ENCODE measurements around the gene KISS1.
A peak's percentile ranks its signal among the peaks of the same experiment; 100 is the strongest.

The KISS1 gene

DNA sequence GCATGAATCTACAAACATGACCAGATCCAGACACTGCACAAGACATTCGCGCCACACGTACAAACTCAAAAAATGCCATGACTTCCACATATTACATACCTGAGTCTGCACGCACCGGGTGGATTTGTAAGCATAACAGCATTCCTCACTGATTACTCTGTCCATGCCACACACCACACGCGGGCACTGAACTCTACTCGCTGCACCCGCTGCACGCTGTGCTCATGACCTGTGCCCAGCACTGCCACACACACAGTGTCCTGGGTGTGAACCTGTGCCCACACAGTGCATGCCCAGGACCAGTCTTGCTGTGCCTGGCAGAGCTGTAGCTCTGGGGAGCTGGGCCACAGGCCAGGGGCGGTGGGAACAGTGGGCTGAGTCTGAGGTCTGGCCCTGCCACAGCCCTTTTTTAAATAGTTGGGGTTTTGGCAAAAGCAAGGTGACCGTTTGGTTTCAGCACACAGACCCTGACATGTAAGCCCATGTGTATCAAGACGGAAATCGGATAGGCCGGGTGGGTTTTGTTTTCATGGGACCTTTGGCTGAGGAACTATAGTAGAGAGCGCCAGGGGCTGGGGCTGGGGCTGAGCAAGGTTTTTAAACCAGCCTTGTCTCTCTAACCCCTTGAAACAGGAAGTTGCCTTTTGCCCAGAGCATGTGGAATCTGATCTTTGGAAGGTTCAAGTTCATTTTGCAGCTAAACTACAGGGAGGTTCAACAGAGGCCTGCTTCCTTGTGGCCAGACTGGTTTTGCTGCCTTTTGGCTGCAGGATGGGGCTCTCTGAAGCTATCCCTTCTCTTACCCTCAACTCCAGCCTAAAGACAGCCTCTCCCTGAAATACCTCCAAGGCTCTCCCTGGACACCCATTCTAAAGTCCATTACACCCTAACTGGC, 29.8 kb upstream of the KISS1 start:
- no peak overlapping the region for H3K4me3 ChIP-seq (ENCODE audit: low read depth, low read length)
- peak; percentile 42; the same call in 1 of the 2 replicates for TF ChIP-seq MYC (IDR thresholded peaks at IDR 0.05; ENCODE audit: low read depth, low read length)
- TF ChIP-seq, protein P1, sequence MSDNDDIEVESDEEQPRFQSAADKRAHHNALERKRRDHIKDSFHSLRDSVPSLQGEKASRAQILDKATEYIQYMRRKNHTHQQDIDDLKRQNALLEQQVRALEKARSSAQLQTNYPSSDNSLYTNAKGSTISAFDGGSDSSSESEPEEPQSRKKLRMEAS (IDR thresholded peaks at IDR 0.05; ENCODE audit: low read depth, low read length), result no peak
- peak; percentile 38 for DNase-seq (ENCODE audit: low read depth)

DNA sequence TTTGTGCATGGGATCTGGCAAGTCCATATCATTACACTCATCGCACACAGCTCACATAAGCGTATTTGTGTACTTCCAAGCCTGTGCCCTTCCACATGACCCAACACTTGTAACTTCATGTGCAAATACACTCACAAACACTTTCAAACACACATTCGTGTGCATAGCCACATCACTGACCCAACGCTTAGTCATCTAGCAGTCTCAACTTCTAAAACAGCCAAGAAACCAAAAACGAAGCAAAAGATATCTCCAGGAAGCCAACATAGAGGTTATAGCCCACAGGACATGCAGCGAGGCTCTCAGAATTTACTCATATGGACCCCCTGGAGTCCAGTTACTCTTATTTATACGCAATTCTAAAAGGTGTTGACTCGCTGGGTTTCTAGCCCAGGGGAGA, 28.4 kb upstream of the KISS1 start:
- DNase-seq (ENCODE audit: low read depth), result no peak
- TF ChIP-seq POLR2A (IDR thresholded peaks at IDR 0.05; ENCODE audit: extremely low read depth, insufficient read length) (no peak), MYC (IDR thresholded peaks at IDR 0.05; ENCODE audit: low read depth, low read length) (no peak)
- TF ChIP-seq, protein P1 (IDR thresholded peaks at IDR 0.05; ENCODE audit: low read depth, low read length), result no peak
- TF ChIP-seq, protein P2, sequence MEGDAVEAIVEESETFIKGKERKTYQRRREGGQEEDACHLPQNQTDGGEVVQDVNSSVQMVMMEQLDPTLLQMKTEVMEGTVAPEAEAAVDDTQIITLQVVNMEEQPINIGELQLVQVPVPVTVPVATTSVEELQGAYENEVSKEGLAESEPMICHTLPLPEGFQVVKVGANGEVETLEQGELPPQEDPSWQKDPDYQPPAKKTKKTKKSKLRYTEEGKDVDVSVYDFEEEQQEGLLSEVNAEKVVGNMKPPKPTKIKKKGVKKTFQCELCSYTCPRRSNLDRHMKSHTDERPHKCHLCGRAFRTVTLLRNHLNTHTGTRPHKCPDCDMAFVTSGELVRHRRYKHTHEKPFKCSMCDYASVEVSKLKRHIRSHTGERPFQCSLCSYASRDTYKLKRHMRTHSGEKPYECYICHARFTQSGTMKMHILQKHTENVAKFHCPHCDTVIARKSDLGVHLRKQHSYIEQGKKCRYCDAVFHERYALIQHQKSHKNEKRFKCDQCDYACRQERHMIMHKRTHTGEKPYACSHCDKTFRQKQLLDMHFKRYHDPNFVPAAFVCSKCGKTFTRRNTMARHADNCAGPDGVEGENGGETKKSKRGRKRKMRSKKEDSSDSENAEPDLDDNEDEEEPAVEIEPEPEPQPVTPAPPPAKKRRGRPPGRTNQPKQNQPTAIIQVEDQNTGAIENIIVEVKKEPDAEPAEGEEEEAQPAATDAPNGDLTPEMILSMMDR (IDR thresholded peaks at IDR 0.05; ENCODE audit: low read depth, low read length), result no peak
- H3K4me3 ChIP-seq (ENCODE audit: low read depth, low read length), result no peak overlapping the region

DNA sequence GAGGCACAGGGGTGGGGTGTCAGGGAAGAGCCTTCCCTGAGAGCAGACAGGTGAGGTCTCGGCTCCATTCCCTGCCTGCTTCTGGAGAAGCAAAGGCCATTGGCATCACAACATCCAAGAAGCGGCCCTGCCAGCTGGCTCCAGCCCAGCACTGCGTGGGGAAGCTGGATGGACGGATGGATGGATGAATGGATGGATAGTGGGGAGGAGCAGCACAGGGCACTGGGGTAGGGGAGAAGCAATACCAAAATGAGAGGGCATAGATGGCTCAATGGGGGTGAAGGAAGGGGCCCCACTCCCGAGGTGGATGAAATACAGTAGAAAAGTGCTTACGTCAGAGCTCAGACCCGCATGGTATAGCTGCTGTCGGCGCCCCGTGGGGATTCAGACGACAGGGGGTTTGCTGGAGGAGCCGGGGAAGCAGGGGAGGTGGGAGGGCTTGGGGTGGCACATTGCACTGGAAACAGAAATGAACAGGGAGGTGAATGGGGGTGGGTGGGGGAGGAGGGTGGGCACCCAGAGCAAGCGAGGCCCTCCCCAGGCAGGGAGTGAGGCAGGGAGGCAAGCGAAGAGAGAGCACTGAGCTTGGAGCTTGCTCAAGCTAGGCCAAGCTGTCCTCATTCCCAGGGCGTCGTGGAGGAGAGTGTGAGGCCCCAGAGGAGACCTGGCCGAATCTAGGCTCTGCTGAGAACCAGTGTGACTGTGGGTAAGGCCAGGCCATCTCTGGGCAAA, 27.0 kb upstream of the KISS1 start:
- no peak for TF ChIP-seq POLR2A (IDR thresholded peaks at IDR 0.05; ENCODE audit: extremely low read depth, insufficient read length)
- TF ChIP-seq, protein P1 (IDR thresholded peaks at IDR 0.05; ENCODE audit: low read depth, low read length), result no peak
- TF ChIP-seq MYC (IDR thresholded peaks at IDR 0.05; ENCODE audit: low read depth, low read length), result no peak
- TF ChIP-seq, protein P2 (IDR thresholded peaks at IDR 0.05; ENCODE audit: low read depth, low read length), result no peak
- no peak for DNase-seq (ENCODE audit: low read depth)
- no peak overlapping the region for H3K4me3 ChIP-seq (ENCODE audit: low read depth, low read length)

DNA sequence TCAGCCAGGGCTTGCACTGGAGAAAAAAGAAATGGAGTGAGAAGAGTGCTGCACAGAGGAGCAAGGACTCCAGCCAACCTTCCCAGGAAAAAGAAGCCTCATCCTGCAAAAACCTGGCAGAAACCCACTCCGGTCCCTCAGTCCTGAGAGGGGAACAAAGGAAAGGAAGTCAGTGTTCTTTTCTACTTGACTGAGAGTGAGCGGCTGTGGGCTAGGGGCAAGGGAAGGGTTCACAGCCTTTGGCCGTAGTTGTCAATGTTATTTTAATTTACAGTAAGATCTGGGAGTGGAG, 26.4 kb upstream of the KISS1 start:
- DNase-seq (ENCODE audit: low read depth), result no peak
- TF ChIP-seq MYC (IDR thresholded peaks at IDR 0.05; ENCODE audit: low read depth, low read length), result no peak
- TF ChIP-seq, protein P2 (IDR thresholded peaks at IDR 0.05; ENCODE audit: low read depth, low read length), result no peak
- TF ChIP-seq, protein P1 (IDR thresholded peaks at IDR 0.05; ENCODE audit: low read depth, low read length), result no peak
- no peak for TF ChIP-seq POLR2A (IDR thresholded peaks at IDR 0.05; ENCODE audit: extremely low read depth, insufficient read length)
- no peak overlapping the region for H3K4me3 ChIP-seq (ENCODE audit: low read depth, low read length)

DNA sequence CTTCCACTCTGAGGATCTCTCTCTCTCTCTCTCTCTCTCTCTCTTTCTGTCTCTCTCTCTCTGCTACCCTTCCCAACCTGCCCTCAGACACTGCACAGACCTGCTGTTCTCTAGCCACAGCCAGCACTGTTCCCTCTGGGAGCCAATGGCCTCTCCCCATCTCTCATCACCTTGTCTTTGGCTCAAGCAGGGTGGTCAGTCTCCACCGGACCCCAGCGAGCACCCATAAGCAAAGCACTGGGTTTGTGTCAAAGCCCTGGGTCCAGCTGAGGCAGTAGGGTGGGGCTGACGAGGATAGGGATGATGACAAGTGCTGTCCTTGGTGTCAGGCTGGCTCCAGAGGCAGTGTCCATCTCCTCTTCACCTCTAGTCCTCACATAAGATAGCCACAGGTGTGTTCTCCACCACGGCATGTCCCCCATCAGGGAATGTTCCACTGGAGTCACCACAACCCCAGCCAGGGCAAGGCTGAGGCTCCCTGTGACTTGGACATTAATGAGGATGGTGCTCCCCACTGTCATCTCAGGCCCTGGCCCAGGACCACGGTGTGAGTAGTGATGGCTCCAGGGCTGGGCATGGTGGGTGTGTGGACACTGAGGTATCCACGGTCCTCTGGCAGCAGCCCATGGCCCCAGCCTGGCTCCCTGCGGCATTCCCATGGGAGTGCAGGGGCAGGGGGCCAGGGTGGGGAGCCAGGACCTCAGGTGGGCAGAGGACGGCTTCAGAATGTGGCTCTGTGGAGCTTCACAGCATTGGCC, 25.9 kb upstream of the KISS1 start:
- no peak overlapping the region for H3K4me3 ChIP-seq (ENCODE audit: low read depth, low read length)
- TF ChIP-seq, protein P1 (IDR thresholded peaks at IDR 0.05; ENCODE audit: low read depth, low read length), result no peak
- TF ChIP-seq POLR2A (IDR thresholded peaks at IDR 0.05; ENCODE audit: extremely low read depth, insufficient read length), result no peak
- DNase-seq (ENCODE audit: low read depth), result no peak

DNA sequence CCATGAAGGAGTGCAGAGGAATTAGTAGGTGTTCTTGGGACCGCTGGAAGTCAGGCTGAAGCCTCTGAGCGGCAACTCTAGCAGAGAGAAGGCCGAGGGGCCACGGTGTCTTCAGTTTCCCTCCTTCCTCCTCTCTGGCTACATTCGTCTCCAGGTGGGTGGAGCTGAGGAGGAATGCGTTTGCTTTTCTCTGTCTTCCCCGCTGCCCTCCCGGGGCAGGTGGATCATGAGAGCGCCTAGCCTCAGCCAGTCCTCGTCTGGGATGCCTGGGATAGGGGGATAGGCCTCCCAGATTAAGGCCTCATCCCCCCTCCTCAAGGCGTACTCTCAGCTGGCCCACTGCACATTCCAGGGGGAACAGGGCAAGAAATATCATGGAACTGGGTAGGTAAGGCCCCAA, 25.0 kb upstream of the KISS1 start:
- TF ChIP-seq POLR2A (IDR thresholded peaks at IDR 0.05; ENCODE audit: extremely low read depth, insufficient read length), result no peak
- TF ChIP-seq, protein P2 (IDR thresholded peaks at IDR 0.05; ENCODE audit: low read depth, low read length), result no peak
- TF ChIP-seq, protein P1 (IDR thresholded peaks at IDR 0.05; ENCODE audit: low read depth, low read length), result no peak
- TF ChIP-seq MYC (IDR thresholded peaks at IDR 0.05; ENCODE audit: low read depth, low read length), result no peak
- no peak overlapping the region for H3K4me3 ChIP-seq (ENCODE audit: low read depth, low read length)
- no peak for DNase-seq (ENCODE audit: low read depth)
